Hepatocyte (in vitro differentiated cells): ENCODE measurements around the gene PFKM. TPM values are rescaled to one million over a fixed set of nuclear protein-coding genes. Genes with fewer than 3 reads are reported as not detected.

ENCODE experiments used
- DNase-seq: peaks from one replicate; pipeline ENCODE4 v3.0.0-alpha.2; 2016; ENCODE audit warnings: low spot score
- H2AFZ ChIP-seq: fragments of 200-600 bp; sonication (generic); 2 replicates; pipeline ENCODE4 v1.6.0; 2016; ENCODE audit warnings: antibody characterized with exemption, mild to moderate bottlenecking
- H3K27ac ChIP-seq: fragments of 200-600 bp; sonication (generic); 2 replicates; pipeline ENCODE4 v1.5.1; 2016; ENCODE audit warnings: mild to moderate bottlenecking
- H3K27me3 ChIP-seq: fragments of 200-600 bp; sonication (generic); 2 replicates; pipeline ENCODE4 v1.6.1; 2016
- H3K36me3 ChIP-seq: fragments of 200-600 bp; sonication (generic); replicated peaks from 2 replicates; pipeline ENCODE4 v1.5.1; 2016; ENCODE audit warnings: low read depth; ENCODE audit not compliant: insufficient read depth
- H3K4me1 ChIP-seq: fragments of 200-600 bp; sonication (generic); 2 replicates; pipeline ENCODE4 v1.5.1; 2016; ENCODE audit warnings: mild to moderate bottlenecking, moderate library complexity; ENCODE audit not compliant: insufficient read depth
- H3K4me2 ChIP-seq: fragments of 200-600 bp; sonication (generic); 2 replicates; pipeline ENCODE4 v1.6.0; 2016
- H3K4me3 ChIP-seq: fragments of 200-600 bp; sonication (generic); 2 replicates; pipeline ENCODE4 v1.5.1; 2016; ENCODE audit warnings: mild to moderate bottlenecking
- H3K79me2 ChIP-seq: fragments of 200-600 bp; sonication (generic); 2 replicates; pipeline ENCODE4 v1.6.0; 2017; ENCODE audit warnings: mild to moderate bottlenecking
- H3K9me2 ChIP-seq: fragments of 200-600 bp; sonication (generic); replicated peaks from 2 replicates; pipeline ENCODE4 v1.6.0; 2017; ENCODE audit warnings: mild to moderate bottlenecking; ENCODE audit not compliant: insufficient read depth
- H3K9me3 ChIP-seq: fragments of 200-600 bp; sonication (generic); 2 replicates; pipeline ENCODE4 v1.5.1; 2016; ENCODE audit warnings: low read depth, mild to moderate bottlenecking
- H4K20me1 ChIP-seq: fragments of 200-600 bp; sonication (generic); 2 replicates; pipeline ENCODE4 v1.6.0; 2016; ENCODE audit warnings: mild to moderate bottlenecking; ENCODE audit not compliant: insufficient read depth, poor library complexity, severe bottlenecking
- CTCF ChIP-seq: fragments of 200-600 bp; sonication (generic); IDR thresholded peaks from 2 replicates; pipeline ENCODE4 v1.5.1; 2016; ENCODE audit warnings: antibody characterized with exemption, mild to moderate bottlenecking; ENCODE audit not compliant: poor library complexity
- EZH2 ChIP-seq: fragments of 200-600 bp; sonication (generic); IDR thresholded peaks from 2 replicates; pipeline ENCODE4 v1.6.1; 2016; ENCODE audit warnings: antibody characterized with exemption, mild to moderate bottlenecking, borderline replicate concordance
- EZH2phosphoT487 ChIP-seq: fragments of 200-600 bp; sonication (generic); IDR thresholded peaks from one replicate; pipeline ENCODE4 v1.6.1; 2018; ENCODE audit warnings: antibody characterized with exemption, mild to moderate bottlenecking, low read depth, moderate library complexity; ENCODE audit not compliant: unreplicated experiment, severe bottlenecking
- WGBS: methylation state at CpG from one replicate; pipeline ENCODE4 v1.1.6; 2016; ENCODE audit warnings: low lambda C conversion rate; ENCODE audit errors: missing lambda C conversion rate; 5-methylcytosine and 5-hydroxymethylcytosine counted together
- polyA plus RNA-seq: library from polyadenylated mRNA; unstranded; fragments of >200 nt; fragmentation: Nextera tagmentation; extraction: Ambion mirVana; gene quantifications from 2 replicates; pipeline ENCODE4 v1.2.1, GENCODE V29; 2016
- total RNA-seq: library from RNA; depleted of rRNA; stranded (reverse); fragments of >200 nt; gene quantifications from 2 replicates; pipeline ENCODE4 v1.2.3, GENCODE V29; 2014

PFKM gene
- total and polyA plus RNA-seq, 2 experiments from 2014 or later = 49.1 to 51.9 TPM

- TF ChIP-seq EZH2phosphoT487 = no peak
- TF ChIP-seq CTCF = no peak
- TF ChIP-seq EZH2 = no peak
- H3K27ac ChIP-seq = no peak overlapping the region
- no peaks in the 10 kb centered on the region for H3K9me2 ChIP-seq
- H3K4me2 ChIP-seq = no peak overlapping the region
- H3K79me2 ChIP-seq = no peaks in the 10 kb centered on the region
- H3K27me3 ChIP-seq = peaks cover 28% of the 10 kb centered on the region
- no peaks in the 10 kb centered on the region for H4K20me1 ChIP-seq
- peaks cover 22% of the 10 kb centered on the region for H3K4me1 ChIP-seq
- no peak overlapping the region for H3K4me3 ChIP-seq
- no peaks in the 10 kb centered on the region for H3K36me3 ChIP-seq
- H3K9me3 ChIP-seq = no peaks in the 10 kb centered on the region
- H2AFZ ChIP-seq = no peak overlapping the region
- 78% methylated on average over 4 of the region's 4 CpGs for WGBS
- DNase-seq = no peak
These were observed 58.8 kb downstream of the PFKM start for GRCh38 chr12:48177982-48178381.

GRCh38 chr12:48179466-48179865 is 60.3 kb downstream of the PFKM start:
- no peaks in the 10 kb centered on the region for H3K79me2 ChIP-seq
- no peaks in the 10 kb centered on the region for H4K20me1 ChIP-seq
- no peak overlapping the region for H3K4me3 ChIP-seq
- no peak overlapping the region for H2AFZ ChIP-seq
- H3K9me3 ChIP-seq = no peaks in the 10 kb centered on the region
- H3K36me3 ChIP-seq = no peaks in the 10 kb centered on the region
- WGBS = 96% methylated on average over 1 of the region's 1 CpG
- H3K9me2 ChIP-seq = no peaks in the 10 kb centered on the region
- no peak overlapping the region for H3K27ac ChIP-seq
- peaks cover 27% of the 10 kb centered on the region for H3K4me1 ChIP-seq
- peaks cover 36% of the 10 kb centered on the region for H3K27me3 ChIP-seq
- no peak overlapping the region for H3K4me2 ChIP-seq
- no peak for DNase-seq
- TF ChIP-seq EZH2 (no peak), CTCF (no peak), EZH2phosphoT487 (no peak)

- Histone ChIP-seq H3K9me3 (no peaks in the 10 kb centered on the region), H3K9me2 (no peaks in the 10 kb centered on the region), H3K4me2 (no peak overlapping the region), H3K4me1 (peaks cover 23% of the 10 kb centered on the region), H3K79me2 (no peaks in the 10 kb centered on the region), H3K27ac (no peak overlapping the region), H3K4me3 (no peak overlapping the region), H3K36me3 (no peaks in the 10 kb centered on the region), H3K27me3 (peaks cover 44% of the 10 kb centered on the region), H2AFZ (no peak overlapping the region), H4K20me1 (no peaks in the 10 kb centered on the region)
- no peak for DNase-seq
- TF ChIP-seq CTCF (no peak), EZH2phosphoT487 (no peak), EZH2 (no peak)
- WGBS = 86% methylated on average over 1 of the region's 1 CpG
These were observed 61.3 kb downstream of the PFKM start for GRCh38 chr12:48180424-48180823.

GRCh38 chr12:48180857-48181495 is 61.8 kb downstream of the PFKM start:
- Histone ChIP-seq H3K4me3 (no peak overlapping the region), H4K20me1 (no peaks in the 10 kb centered on the region), H3K27me3 (peaks cover 49% of the 10 kb centered on the region), H3K27ac (no peak overlapping the region), H3K9me3 (no peaks in the 10 kb centered on the region), H3K36me3 (no peaks in the 10 kb centered on the region), H3K79me2 (no peaks in the 10 kb centered on the region), H3K4me2 (no peak overlapping the region), H3K9me2 (no peaks in the 10 kb centered on the region), H2AFZ (no peak overlapping the region), H3K4me1 (peaks cover 18% of the 10 kb centered on the region)
- no peak for DNase-seq
- WGBS = 84% methylated on average over 2 of the region's 2 CpGs
- TF ChIP-seq CTCF (no peak), EZH2 (no peak), EZH2phosphoT487 (no peak)
